GM21723 (cell line): ENCODE measurements around the gene PITPNM2.
"Not testable (repeated sequence)": the region's sequence is repeated elsewhere in the genome, so short reads cannot be mapped to it uniquely, and the experiment has no call there.

ENCODE experiments used
- ATAC-seq: cut with Tn5 transposase; IDR thresholded peaks from one replicate; pipeline ENCODE4 v1.9.1; 2021; ENCODE audit warnings: mild to moderate bottlenecking, moderate library complexity; ENCODE audit not compliant: unreplicated experiment

The PITPNM2 gene

DNA sequence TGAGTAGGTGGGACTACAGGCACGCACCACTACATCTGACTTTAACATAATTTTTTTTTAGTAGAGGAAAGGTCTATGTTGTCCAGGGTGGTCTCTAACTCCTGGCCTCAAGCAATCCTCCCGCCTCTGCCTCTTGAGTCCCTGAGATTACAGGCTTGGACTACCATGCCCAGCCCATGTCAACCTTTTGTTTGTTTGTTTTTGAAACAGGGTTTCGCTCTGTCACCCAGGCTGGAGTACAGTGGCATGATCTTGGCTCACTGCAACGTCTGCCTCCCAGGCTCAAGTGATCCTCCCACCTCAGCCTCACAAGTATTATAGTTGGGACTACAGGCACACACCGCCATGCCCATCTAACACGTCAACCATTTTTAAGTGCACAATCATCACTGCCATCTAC is 29.2 kb downstream of the PITPNM2 start:
- no peak for ATAC-seq

- peak; percentile 26 for ATAC-seq
These were observed 30.3 kb downstream of the PITPNM2 start for GRCh38 chr12:123120452-123121166.

DNA sequence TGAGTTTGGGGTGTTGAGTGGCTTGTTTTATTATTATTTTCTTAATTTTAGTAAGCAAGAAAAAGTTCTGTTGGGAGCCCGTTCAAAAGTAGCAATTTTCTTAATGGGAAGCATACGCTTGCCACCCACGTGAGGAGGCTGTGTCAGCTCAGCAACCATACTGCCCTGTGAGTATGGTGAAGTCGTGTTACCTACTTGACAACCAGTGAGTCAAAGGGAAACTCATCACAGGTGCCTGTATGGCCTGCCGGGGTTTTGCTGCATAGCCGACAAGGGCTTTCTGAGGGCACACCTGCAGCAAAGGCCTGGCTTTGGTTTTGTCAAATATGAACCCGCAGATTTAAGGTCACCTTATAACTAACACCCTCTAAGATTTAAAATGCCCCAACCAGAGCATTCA is 31.1 kb downstream of the PITPNM2 start:
- peak; percentile 88 for ATAC-seq

- ATAC-seq: no peak
These were observed 32.4 kb downstream of the PITPNM2 start for GRCh38 chr12:123118497-123118896.

DNA sequence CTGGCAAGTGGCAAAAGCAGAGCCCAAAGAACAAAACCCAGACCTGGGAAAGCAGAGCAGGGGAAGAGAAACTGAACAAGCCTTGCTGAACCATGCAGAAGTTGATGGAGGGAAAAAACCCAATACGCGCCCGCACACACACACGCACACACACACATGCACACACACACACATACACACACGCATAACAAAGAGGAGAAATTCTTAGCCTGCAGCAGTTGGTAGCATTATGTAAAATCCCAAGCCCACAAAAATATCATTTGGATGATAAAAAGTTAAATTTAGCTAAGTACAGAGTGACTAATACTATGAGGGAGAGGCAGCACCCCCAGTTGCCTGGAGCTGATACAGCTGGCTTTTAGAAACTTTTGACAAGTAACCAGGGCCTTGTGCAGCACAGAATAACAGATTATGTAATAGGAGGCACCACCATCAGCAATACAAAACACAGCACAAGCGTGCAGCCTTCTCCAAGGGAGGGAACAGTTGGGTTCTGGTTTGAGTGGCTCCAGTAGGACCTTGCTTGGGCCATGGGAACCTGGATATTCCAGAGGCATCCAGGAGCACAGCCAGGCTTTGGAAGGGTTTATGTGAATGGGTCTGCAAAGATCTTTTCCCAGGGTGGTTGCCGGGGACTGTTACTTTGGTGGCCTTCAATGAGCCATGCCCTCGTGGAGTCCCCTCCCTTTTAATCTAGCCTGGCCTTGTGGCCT is 35.3 kb downstream of the PITPNM2 start:
- ATAC-seq: no peak

DNA sequence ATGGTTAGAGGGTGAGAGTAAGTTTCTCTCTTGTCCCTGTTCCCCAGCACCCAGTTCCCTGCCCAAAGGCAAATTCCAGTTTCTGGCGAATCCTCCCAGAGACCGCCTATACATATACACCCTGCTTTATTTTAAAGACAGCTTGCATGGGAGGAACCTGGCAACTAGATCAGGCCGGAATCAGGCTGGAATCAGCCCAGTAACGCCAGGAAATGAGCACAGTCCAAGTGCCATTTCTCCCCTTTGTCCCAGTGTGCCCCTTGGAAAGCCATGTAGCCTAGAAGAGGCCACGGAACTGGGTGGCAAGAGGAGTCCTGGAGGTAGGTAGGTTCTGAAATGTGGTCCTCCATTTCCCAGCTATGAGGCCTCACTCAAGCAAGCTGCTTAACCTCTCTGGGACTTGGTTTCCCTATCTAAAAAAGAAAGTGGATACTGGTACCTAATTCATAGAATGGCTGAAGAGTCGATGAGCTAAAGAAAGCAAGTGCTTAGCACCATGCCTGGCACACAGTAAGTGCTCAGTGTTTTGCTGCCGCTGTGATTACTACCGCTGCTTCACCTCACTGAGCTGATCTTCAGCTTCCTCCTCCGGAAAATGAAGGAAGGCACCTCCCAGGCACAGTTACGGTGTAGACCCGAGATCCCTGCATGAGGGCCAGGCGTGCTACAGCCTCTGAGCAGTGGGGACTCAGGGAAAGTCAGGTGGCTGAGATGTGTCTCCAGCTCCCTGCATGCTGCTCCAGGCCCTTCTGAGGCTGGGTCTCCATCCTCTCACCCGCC is 36.4 kb downstream of the PITPNM2 start:
- ATAC-seq: no peak

- ATAC-seq: no peak
These were observed 37.9 kb downstream of the PITPNM2 start for GRCh38 chr12:123113026-123113425.

DNA sequence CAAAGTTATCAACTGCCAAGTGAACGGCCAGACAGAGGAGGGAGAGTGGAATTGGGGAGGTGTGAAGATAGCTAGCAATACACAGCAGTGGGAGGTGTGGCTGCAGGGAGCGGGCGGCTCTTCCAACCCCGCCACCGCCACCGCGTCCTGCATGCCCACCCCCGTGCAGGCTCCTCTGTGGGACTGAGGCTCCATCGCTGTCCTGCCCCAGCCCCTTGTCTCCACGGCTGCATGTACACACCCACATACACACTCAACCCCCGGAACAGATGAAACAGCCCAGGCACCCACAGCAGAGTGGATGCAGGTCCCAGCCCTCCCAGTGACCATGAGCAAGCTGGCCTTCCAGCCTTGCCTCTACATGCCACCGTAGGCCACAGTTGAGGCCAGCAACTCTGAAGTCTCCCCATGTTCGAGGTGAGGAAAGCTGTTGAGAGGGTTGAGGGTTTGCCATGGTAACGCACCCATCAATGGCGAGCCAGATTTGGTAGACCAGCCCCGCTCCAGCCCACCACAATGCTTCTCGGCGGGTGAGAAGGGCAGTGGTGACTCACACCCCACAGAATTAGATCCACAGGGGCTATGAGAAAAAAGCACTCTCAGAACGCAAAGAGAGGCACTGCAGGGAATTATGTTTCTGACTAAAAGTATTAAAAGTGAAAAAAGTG is 39.3 kb downstream of the PITPNM2 start:
- ATAC-seq: no peak

DNA sequence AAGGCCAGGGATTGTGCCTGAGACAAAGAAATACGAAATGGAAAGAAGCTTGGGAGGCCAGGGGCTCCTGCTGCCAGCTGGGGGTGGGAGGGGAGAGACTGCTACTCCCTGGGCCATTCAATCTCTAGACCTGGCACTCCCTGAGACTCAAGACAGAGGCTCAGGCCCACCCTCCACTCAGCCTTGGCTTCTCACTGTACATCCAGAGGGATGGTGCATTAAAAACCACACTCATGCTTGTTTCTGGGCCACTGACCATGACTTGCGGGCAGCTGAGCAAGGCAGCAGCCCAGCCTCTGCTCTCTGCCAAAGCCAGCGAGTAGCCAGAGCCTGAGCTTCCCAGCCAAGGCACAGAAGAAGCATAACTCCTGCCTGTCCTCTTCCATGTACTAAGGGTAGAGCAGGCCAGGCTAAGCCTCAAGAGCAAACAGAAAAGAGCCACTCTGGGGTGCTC is 41.5 kb downstream of the PITPNM2 start:
- ATAC-seq: no peak

- ATAC-seq: no peak
These were observed 42.2 kb downstream of the PITPNM2 start for GRCh38 chr12:123108682-123109066.

- ATAC-seq: no peak
These were observed 42.8 kb downstream of the PITPNM2 start for GRCh38 chr12:123107926-123108681.

DNA sequence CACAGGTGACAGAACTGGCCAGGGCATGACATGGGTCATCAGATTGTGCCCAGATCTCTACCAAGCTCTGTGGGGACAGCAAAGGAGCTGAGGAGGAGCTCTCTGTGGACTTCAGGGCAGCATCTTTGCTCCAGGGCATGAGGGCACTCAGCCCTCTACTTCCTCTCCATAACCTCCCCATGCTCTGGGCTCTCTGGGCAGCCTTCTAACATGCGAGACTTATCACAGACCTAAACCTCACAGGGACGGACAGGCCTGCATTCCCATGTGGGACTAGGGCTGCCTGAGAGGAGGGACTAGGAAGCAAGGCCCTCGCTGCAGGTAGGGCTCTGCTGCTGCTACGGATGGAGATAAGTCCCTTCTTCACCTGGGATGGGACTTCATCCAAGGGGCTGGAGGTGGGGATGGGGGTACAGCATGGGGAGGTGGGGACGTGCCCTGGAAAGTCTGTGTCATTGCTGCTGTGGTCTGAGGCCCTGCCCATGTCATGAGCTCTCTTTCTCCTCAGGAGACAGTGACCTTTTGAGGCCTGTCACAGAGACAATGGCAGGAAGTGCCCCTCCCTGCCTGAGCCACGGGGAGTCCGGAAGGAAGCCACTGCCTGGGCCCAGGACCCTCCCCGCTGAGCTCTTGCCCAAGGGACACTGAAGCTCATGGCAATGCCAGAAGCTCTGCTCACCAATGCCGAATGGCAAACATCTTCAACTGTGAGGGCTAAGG is 44.1 kb downstream of the PITPNM2 start:
- peak; percentile 79 for ATAC-seq

- no peak for ATAC-seq
These were observed 45.6 kb downstream of the PITPNM2 start for GRCh38 chr12:123105211-123105826.

DNA sequence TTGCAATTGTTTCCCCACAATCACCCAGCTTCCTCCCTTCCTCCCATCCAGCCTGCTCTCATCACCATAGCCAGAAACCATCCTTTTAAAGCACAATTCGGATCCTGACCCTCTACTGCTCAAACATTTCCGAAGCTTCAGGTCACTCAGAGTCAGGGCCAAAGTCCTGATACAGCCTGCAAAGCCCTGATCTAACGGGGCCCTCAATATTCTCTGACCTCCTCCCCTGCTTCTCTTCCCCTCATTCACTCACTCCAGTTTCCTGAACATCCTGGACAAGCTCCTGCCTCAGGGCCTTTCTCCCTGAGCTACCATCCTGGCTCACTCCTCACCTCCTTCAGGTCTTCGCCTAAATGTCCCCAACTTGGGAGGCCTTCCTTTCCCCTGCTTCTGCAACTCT is 46.1 kb downstream of the PITPNM2 start:
- ATAC-seq: no peak

DNA sequence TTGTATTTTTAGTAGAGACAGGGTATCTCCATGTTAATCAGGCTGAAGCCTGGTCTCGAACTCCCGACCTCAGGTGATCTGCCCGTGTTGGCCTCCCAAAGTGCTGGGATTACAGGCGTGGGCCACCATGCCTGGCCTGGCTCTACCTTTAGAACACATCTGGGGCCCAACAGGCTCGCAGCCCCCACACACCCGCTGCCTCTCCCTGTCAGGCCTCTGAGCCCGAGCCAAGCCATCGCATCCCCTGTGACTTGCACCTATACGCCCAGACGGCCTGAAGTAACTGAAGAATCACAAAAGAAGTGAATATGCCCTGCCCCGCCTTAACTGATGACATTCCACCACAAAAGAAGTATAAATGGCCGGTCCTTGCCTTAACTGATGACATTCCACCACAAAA is 46.8 kb downstream of the PITPNM2 start:
- not testable (repeated sequence) for ATAC-seq

DNA sequence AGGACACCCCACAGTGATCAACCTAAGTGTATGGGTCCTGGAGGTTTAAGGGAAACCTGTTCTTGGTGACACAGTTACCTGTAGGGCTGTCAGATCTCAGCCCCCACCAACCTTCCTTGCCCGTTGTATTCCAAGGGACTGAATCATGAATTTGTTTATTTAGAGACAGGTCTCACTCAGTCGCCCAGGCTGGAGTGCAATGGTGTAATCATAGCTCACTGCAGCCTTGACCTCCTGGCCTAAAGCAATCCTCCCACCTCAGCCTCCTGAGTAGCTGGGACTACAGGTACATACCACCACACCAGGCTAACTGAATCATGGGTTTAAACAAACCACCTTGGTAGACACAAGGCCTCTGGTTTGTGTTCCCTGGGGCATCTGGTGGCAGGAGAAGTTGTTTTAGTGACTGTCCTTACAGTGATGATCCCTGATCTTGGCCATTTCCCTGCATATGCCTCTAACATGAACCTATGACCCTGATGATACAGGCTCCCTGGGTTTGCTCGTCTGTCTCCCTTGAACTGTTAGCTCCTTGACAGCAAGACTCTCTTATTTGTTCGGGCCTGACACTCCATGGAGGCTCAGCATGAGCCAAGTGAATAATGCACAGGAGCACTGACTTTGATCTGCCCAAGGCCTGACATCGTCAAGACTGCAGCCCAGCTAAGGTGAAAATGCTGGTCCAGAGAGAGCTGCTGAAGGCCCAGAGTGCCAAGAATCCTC is 47.9 kb downstream of the PITPNM2 start:
- ATAC-seq: no peak

DNA sequence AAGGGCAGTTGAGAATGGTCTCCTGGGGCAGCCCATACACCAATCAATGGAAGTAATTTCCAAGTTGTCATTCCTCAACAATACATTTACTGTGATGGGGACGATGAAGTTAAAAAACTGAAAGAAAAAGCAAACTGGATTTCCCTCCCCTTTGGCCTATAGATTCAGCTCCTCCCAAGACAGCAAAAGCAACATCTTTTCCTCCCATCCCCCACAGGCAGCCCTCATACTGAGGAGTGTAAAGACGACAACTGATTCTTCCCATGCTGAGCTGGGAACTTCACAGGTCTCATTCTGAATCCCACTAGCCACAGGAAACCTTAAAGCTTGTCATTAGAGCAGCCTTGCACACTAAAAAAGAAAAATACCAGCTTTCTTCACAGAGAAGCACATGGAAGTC is 48.5 kb downstream of the PITPNM2 start:
- no peak for ATAC-seq

DNA sequence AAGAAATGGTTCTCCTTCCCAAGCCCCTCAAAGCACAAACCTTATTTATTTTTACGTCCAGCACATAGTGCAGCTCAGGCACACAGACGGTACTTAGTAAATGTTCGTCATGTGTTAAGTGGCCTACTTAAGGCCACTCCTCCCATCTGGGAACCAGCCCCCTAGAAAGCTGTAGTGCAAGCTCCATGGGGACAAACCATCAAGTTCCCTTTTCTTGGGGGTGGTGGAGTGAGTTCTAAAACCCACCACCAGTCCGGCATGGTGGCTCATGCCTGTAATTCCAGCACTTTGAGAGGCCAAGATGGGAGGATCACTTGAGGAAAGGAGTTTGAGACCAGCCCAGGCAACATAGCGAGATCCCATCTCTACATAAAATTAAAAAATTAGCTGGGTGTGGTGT is 49.4 kb downstream of the PITPNM2 start:
- no peak for ATAC-seq
